PC-3 (cell line): ENCODE data around the gene PTEN. TPM values are rescaled to one million over a fixed set of nuclear protein-coding genes. Genes with fewer than 3 reads are reported as not detected.

Experiments
- ATAC-seq: fragments of 200-7000 bp; cut with Tn5 transposase; 2 replicates; pipeline ENCODE4 v1.9.1; 2020; ENCODE audit warnings: mild to moderate bottlenecking, moderate library complexity
- BruUV-seq: library from RNA; stranded (reverse); fragments of 400-500 nt; replicated peaks from 2 replicates; lab custom pipeline; 2021; lab: Mats Ljungman, UMichigan
- CTCF ChIA-PET: fragments of 300-600 bp; sonication (Branson Sonifier 250); formaldehyde crosslinking; loops from one replicate; lab custom pipeline; 2022; ENCODE audit warnings: antibody characterized with exemption; lab: Charles Lee
- POLR2A ChIA-PET: fragments of 300-600 bp; sonication (Branson Sonifier 250); formaldehyde crosslinking; loops from one replicate; lab custom pipeline; 2022; ENCODE audit warnings: antibody characterized with exemption; ENCODE audit not compliant: unreplicated experiment; lab: Charles Lee
- DNase-seq: peaks from one replicate; pipeline ENCODE4 v3.0.0-alpha.2; 2015
- H2AFZ ChIP-seq: fragments of 300-600 bp; sonication (generic); 2 replicates; pipeline ENCODE4 v1.6.0; 2016; ENCODE audit warnings: antibody characterized with exemption, low read length
- H3F3A ChIP-seq: fragments of 300-600 bp; sonication (generic); one replicate; pipeline ENCODE4 v1.6.0; 2017; ENCODE audit warnings: antibody characterized with exemption, low read length, control low read depth, mild to moderate bottlenecking; ENCODE audit not compliant: unreplicated experiment
- H3K27ac ChIP-seq: fragments of 300-600 bp; sonication (generic); 2 replicates; pipeline ENCODE4 v1.5.1; 2016; ENCODE audit warnings: mild to moderate bottlenecking, low read length
- H3K27me3 ChIP-seq: fragments of 300-600 bp; sonication (generic); 2 replicates; pipeline ENCODE4 v1.6.1; 2016; ENCODE audit warnings: low read length, mixed read lengths
- H3K36me3 ChIP-seq: fragments of 300-600 bp; sonication (generic); 2 replicates; pipeline ENCODE4 v1.6.1; 2016; ENCODE audit warnings: low read depth, mixed run types, low read length, mixed read lengths
- H3K4me1 ChIP-seq: fragments of 300-600 bp; sonication (generic); 2 replicates; pipeline ENCODE4 v1.5.1; 2016; ENCODE audit warnings: low read length; ENCODE audit not compliant: insufficient read depth
- H3K4me2 ChIP-seq: fragments of 300-600 bp; sonication (generic); 2 replicates; pipeline ENCODE4 v1.6.0; 2016; ENCODE audit warnings: low read length
- H3K4me3 ChIP-seq: fragments of 300-600 bp; sonication (generic); 2 replicates; pipeline ENCODE4 v1.5.1; 2016; ENCODE audit warnings: mild to moderate bottlenecking, low read length, mixed read lengths
- H3K79me2 ChIP-seq: fragments of 300-600 bp; sonication (generic); 2 replicates; pipeline ENCODE4 v1.6.1; 2017; ENCODE audit warnings: low read length, mixed read lengths
- H3K9ac ChIP-seq: fragments of 300-600 bp; sonication (generic); 2 replicates; pipeline ENCODE4 v1.6.0; 2016; ENCODE audit warnings: mild to moderate bottlenecking, low read length
- H3K9me2 ChIP-seq: fragments of 300-600 bp; sonication (generic); replicated peaks from 2 replicates; pipeline ENCODE4 v1.6.1; 2016; ENCODE audit warnings: mixed run types, low read length, mixed read lengths
- H3K9me3 ChIP-seq: fragments of 300-600 bp; sonication (generic); 2 replicates; pipeline ENCODE4 v1.6.1; 2016; ENCODE audit warnings: low read length, mixed read lengths
- H4K20me1 ChIP-seq: fragments of 300-600 bp; sonication (generic); 2 replicates; pipeline ENCODE4 v1.6.1; 2016; ENCODE audit warnings: low read length, mixed read lengths
- EZH2 ChIP-seq: fragments of 300-600 bp; sonication (generic); IDR thresholded peaks from one replicate; pipeline ENCODE4 v1.6.1; 2017; ENCODE audit warnings: antibody characterized with exemption, mild to moderate bottlenecking, low read length; ENCODE audit not compliant: unreplicated experiment
- EZH2phosphoT487 ChIP-seq: fragments of 300-600 bp; sonication (generic); IDR thresholded peaks from 2 replicates; pipeline ENCODE4 v1.6.1; 2018; ENCODE audit warnings: mild to moderate bottlenecking, antibody characterized with exemption, low read length, borderline replicate concordance
- intact Hi-C: fragments of 100-400 bp; cut with micrococcal nuclease; formaldehyde crosslinking; loops from 2 replicates; pipeline ENCODE4 v1.9.0; 2023
- total RNA-seq: library from RNA; depleted of rRNA; stranded (reverse); fragments of >200 nt; gene quantifications from 2 replicates; pipeline ENCODE4 v1.2.3, GENCODE V29; 2014
- TF ChIP-seq, protein P1 (sequence below): fragments of 300-600 bp; sonication (generic); conservative IDR thresholded peaks from 2 replicates; pipeline ENCODE4 v1.5.1; 2017; ENCODE audit warnings: antibody characterized with exemption, low read depth, mild to moderate bottlenecking, low read length

The PTEN gene
- total RNA-seq, 1 experiment from 2014 or later = 7.8 TPM

DNA sequence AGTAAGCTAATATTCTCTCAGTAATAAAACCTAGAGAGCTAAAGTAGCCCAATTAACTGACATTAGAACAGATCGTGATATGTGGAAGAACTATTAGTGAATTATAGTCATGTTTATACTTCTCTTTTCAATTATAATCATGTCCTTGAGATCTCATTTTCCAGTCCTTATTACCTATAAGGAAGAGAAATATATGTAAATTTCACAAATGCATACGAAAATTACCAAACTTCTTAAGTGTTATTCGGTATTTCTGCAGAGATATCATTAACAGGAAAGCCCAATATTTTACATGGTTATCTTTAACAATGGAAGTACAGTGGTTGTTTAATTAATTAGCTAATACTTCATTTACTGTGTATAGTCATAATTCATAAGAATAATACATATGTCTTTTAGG, 110.7 kb downstream of the PTEN start:
- Histone ChIP-seq H3K36me3 (no peaks in the 10 kb centered on the region), H2AFZ (no peak overlapping the region), H3K27ac (no peak overlapping the region), H3K9me2 (no peaks in the 10 kb centered on the region), H3K4me2 (no peak overlapping the region), H3K79me2 (no peaks in the 10 kb centered on the region), H3K4me3 (no peak overlapping the region), H3K27me3 (no peaks in the 10 kb centered on the region), H3K9ac (no peak overlapping the region), H3K9me3 (no peaks in the 10 kb centered on the region), H3K4me1 (no peaks in the 10 kb centered on the region), H3F3A (no peaks in the 10 kb centered on the region), H4K20me1 (no peaks in the 10 kb centered on the region)
- CTCF ChIA-PET = no interaction called here
- POLR2A ChIA-PET = no interaction called here
- ATAC-seq = no peak
- no peak for DNase-seq
- no TSS peak for BruUV-seq
- TF ChIP-seq EZH2 = no peak
- intact Hi-C loops = no loop called here

DNA sequence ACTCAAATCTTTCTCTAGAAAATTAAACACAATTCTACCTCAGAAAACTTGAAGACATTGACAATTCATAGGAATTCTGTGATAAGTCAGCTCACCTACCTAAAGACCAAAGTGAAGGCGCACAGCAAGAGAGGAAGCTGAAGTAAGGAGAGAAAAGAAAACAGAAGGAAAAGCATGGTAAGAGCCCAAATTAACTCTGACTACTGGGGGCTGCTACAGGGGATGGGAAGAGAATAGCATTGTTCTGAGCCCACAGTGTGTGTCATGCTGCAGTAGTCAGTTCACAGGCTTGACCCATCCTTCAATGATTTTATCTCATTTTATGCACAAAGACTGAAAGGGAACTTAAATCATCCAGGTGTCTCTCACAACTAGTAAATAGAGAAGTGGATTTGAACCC, 111.3 kb downstream of the PTEN start:
- ChIA-PET CTCF (no interaction called here), POLR2A (no interaction called here)
- H3K79me2 ChIP-seq = no peaks in the 10 kb centered on the region
- no peak overlapping the region for H3K27ac ChIP-seq
- no peaks in the 10 kb centered on the region for H3K9me2 ChIP-seq
- intact Hi-C loops = no loop called here
- no peak overlapping the region for H3K4me2 ChIP-seq
- no peak overlapping the region for H3K4me3 ChIP-seq
- BruUV-seq = no TSS peak
- H3K9ac ChIP-seq = no peak overlapping the region
- no peaks in the 10 kb centered on the region for H3F3A ChIP-seq
- no peaks in the 10 kb centered on the region for H4K20me1 ChIP-seq
- no peak for ATAC-seq
- no peak for DNase-seq
- no peak overlapping the region for H2AFZ ChIP-seq
- no peaks in the 10 kb centered on the region for H3K27me3 ChIP-seq
- H3K36me3 ChIP-seq = no peaks in the 10 kb centered on the region
- no peaks in the 10 kb centered on the region for H3K9me3 ChIP-seq
- no peaks in the 10 kb centered on the region for H3K4me1 ChIP-seq
- TF ChIP-seq EZH2 (no peak), EZH2phosphoT487 (no peak)
- TF ChIP-seq, protein P1, sequence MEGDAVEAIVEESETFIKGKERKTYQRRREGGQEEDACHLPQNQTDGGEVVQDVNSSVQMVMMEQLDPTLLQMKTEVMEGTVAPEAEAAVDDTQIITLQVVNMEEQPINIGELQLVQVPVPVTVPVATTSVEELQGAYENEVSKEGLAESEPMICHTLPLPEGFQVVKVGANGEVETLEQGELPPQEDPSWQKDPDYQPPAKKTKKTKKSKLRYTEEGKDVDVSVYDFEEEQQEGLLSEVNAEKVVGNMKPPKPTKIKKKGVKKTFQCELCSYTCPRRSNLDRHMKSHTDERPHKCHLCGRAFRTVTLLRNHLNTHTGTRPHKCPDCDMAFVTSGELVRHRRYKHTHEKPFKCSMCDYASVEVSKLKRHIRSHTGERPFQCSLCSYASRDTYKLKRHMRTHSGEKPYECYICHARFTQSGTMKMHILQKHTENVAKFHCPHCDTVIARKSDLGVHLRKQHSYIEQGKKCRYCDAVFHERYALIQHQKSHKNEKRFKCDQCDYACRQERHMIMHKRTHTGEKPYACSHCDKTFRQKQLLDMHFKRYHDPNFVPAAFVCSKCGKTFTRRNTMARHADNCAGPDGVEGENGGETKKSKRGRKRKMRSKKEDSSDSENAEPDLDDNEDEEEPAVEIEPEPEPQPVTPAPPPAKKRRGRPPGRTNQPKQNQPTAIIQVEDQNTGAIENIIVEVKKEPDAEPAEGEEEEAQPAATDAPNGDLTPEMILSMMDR = no peak

DNA sequence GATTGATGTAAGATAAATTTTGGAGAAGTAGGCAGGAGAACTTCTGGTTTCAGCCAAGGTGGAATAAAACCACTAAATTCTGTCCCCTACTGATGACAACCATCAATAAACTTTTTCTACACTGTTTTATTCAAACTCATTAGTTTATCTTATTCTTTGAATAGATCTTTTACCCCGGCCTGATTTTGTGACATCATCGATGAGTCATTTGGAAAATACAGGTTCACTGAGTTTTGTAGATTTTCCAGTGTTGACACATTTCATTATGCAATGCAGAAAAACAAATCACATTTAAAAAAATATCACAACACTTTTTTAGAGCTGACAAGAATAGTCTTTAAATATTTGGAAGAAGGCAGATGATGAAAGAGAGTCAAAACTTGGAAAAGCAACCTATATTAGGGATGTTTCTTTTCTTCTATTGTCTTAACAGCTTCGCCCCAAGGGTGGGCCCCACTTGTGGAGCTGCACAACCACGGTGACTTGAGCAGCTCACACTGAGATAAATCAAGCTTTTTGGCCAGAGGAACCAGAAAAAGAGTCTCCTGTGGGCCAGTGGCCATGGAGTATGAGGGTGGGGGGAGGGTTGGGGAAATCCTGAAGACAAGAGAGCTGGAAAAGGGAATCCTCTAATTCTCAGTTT, 112.8 kb downstream of the PTEN start:
- H3K4me2 ChIP-seq = no peak overlapping the region
- H3K9me2 ChIP-seq = no peaks in the 10 kb centered on the region
- intact Hi-C loops = no loop called here
- no peak for DNase-seq
- no peak for TF ChIP-seq EZH2phosphoT487
- TF ChIP-seq, protein P1 = no peak
- TF ChIP-seq EZH2 = no peak
- no peaks in the 10 kb centered on the region for H4K20me1 ChIP-seq
- H3F3A ChIP-seq = no peaks in the 10 kb centered on the region
- H3K36me3 ChIP-seq = no peaks in the 10 kb centered on the region
- H3K27ac ChIP-seq = no peak overlapping the region
- BruUV-seq = no TSS peak
- H3K79me2 ChIP-seq = no peaks in the 10 kb centered on the region
- no peaks in the 10 kb centered on the region for H3K27me3 ChIP-seq
- H3K9me3 ChIP-seq = no peaks in the 10 kb centered on the region
- ATAC-seq = no peak
- no peak overlapping the region for H3K9ac ChIP-seq
- H2AFZ ChIP-seq = no peak overlapping the region
- H3K4me3 ChIP-seq = no peak overlapping the region
- ChIA-PET POLR2A (no interaction called here), CTCF (no interaction called here)
- H3K4me1 ChIP-seq = no peaks in the 10 kb centered on the region
